Kidney capillary endothelial cell (primary cell): Measurements from ENCODE around the gene ZBBX.

ENCODE experiments used
- DNase-seq: peaks from one replicate; pipeline ENCODE4 v3.0.0-alpha.2; 2018; ENCODE audit warnings: low spot score

ZBBX gene

GRCh38 chr3:167305340-167305890, 74.7 kb downstream of the ZBBX start:
- DNase-seq = no peak

GRCh38 chr3:167304077-167304476, 76.0 kb downstream of the ZBBX start:
- no peak for DNase-seq

GRCh38 chr3:167302678-167303077, 77.4 kb downstream of the ZBBX start:
- no peak for DNase-seq

GRCh38 chr3:167300207-167300606, 79.9 kb downstream of the ZBBX start:
- DNase-seq = no peak

GRCh38 chr3:167289435-167289834, 90.7 kb downstream of the ZBBX start:
- no peak for DNase-seq

GRCh38 chr3:167288737-167289136, 91.4 kb downstream of the ZBBX start:
- no peak for DNase-seq

GRCh38 chr3:167287308-167287707, 92.8 kb downstream of the ZBBX start:
- no peak for DNase-seq

GRCh38 chr3:167274141-167274874, 105.8 kb downstream of the ZBBX start:
- DNase-seq = no peak

- no peak for DNase-seq
Observed at GRCh38 chr3:167253037-167253436, 127.1 kb downstream of the ZBBX start.

- no peak for DNase-seq
Observed at GRCh38 chr3:167251678-167252077, 128.4 kb downstream of the ZBBX start.

- DNase-seq = no peak
Observed at GRCh38 chr3:167246252-167246651, 133.8 kb downstream of the ZBBX start.

- no peak for DNase-seq
Observed at GRCh38 chr3:167241048-167241845, 138.8 kb downstream of the ZBBX start.

GRCh38 chr3:167228135-167228534, 152.0 kb downstream of the ZBBX start:
- no peak for DNase-seq

GRCh38 chr3:167225821-167226220, 154.3 kb downstream of the ZBBX start:
- DNase-seq = no peak

GRCh38 chr3:167209011-167209410, 171.1 kb downstream of the ZBBX start:
- no peak for DNase-seq

GRCh38 chr3:167203062-167203461, 177.0 kb downstream of the ZBBX start:
- no peak for DNase-seq

- DNase-seq = no peak
Observed at GRCh38 chr3:167198949-167199600, 181.0 kb downstream of the ZBBX start.
